ENCODE measurements around the gene LTO1.

The LTO1 gene

GRCh38 chr11:69674267-69674885 is 777 bp downstream of the LTO1 start:
- peak; percentile 69 for DNase-seq

GRCh38 chr11:69671734-69672465 is 3.3 kb downstream of the LTO1 start:
- no peak for DNase-seq

GRCh38 chr11:69670158-69670845 is 4.9 kb downstream of the LTO1 start:
- DNase-seq: peak; percentile 74

GRCh38 chr11:69669486-69669885 is 5.7 kb downstream of the LTO1 start:
- DNase-seq: no peak

GRCh38 chr11:69667619-69668604 is 7.2 kb downstream of the LTO1 start:
- DNase-seq: no peak

- no peak for DNase-seq
Observed at GRCh38 chr11:69666752-69667536, 8.2 kb downstream of the LTO1 start.

- no peak for DNase-seq
Observed at GRCh38 chr11:69666261-69666660, 8.9 kb downstream of the LTO1 start.

- DNase-seq: no peak
Observed at GRCh38 chr11:69665669-69666068, 9.5 kb downstream of the LTO1 start.

- DNase-seq: no peak
Observed at GRCh38 chr11:69664901-69665300, 10.3 kb downstream of the LTO1 start.

- DNase-seq: no peak
Observed at GRCh38 chr11:69664103-69664775, 10.9 kb downstream of the LTO1 start.

- DNase-seq: no peak
Observed at GRCh38 chr11:69663326-69663725, 11.8 kb downstream of the LTO1 start.

GRCh38 chr11:69662806-69663205 is 12.3 kb downstream of the LTO1 start:
- no peak for DNase-seq

- DNase-seq: no peak
Observed at GRCh38 chr11:69662021-69662698, 13.0 kb downstream of the LTO1 start.

GRCh38 chr11:69661413-69661715 is 13.8 kb downstream of the LTO1 start:
- no peak for DNase-seq

- DNase-seq: no peak
Observed at GRCh38 chr11:69660001-69660500, 15.1 kb downstream of the LTO1 start.

- DNase-seq: no peak
Observed at GRCh38 chr11:69659591-69659990, 15.6 kb downstream of the LTO1 start.

- no peak for DNase-seq
Observed at GRCh38 chr11:69658626-69659450, 16.3 kb downstream of the LTO1 start.

- no peak for DNase-seq
Observed at GRCh38 chr11:69657911-69658625, 17.1 kb downstream of the LTO1 start.

- no peak for DNase-seq
Observed at GRCh38 chr11:69657456-69657910, 17.7 kb downstream of the LTO1 start.
